ENCODE results near the gene SDHAF2.
"Not testable (repeated sequence)": the region's sequence is repeated elsewhere in the genome, so short reads cannot be mapped to it uniquely, and the experiment has no call there.

Gene SDHAF2

DNA sequence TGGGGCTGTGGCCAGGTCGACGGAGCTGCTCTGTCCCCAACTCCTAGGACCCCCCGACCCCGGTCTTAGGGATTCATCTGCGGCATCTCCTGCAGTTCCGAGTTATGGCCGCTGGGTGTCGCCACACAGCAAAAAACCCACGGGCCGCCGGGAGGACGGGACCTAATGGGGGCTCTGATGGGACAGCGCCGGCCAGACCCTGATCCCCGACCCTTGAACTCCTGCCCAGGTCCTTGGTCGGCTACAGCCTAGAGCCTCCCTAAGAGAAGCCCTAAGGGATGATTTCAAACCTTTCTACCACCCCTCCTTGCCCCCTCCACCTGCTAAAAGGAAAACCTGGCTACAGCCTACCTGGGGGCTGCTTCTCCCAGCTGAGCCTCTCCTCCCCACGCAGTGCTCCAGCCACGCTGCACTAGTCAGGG lies 47.8 kb downstream of the SDHAF2 start:
- Histone ChIP-seq H3K36me3 (ENCODE audit: low read length) (no peaks in the 10 kb centered on the region), H3K9ac (ENCODE audit: low read length) (no peak overlapping the region), H3K27me3 (ENCODE audit: low read length) (no peaks in the 10 kb centered on the region), H3K4me2 (ENCODE audit: low read depth, low read length, poor library complexity, severe bottlenecking) (no peak overlapping the region), H3K27ac (ENCODE audit: low read depth, low read length) (no peak overlapping the region), H3K4me3 (ENCODE audit: insufficient read depth, low read length, poor library complexity, severe bottlenecking) (no peak overlapping the region), H3K9me3 (ENCODE audit: insufficient read depth, low read length) (no peaks in the 10 kb centered on the region), H3K79me2 (ENCODE audit: insufficient read depth, low read length) (no peaks in the 10 kb centered on the region), H3F3A (ENCODE audit: insufficient read depth) (no peaks in the 10 kb centered on the region), H2AFZ (ENCODE audit: low read depth, low read length, severe bottlenecking) (no peak overlapping the region), H3K9me2 (replicated peaks; ENCODE audit: insufficient read depth, low read length) (no peaks in the 10 kb centered on the region), H4K20me1 (ENCODE audit: low read depth, low read length) (no peaks in the 10 kb centered on the region)
- TF ChIP-seq, protein P1, sequence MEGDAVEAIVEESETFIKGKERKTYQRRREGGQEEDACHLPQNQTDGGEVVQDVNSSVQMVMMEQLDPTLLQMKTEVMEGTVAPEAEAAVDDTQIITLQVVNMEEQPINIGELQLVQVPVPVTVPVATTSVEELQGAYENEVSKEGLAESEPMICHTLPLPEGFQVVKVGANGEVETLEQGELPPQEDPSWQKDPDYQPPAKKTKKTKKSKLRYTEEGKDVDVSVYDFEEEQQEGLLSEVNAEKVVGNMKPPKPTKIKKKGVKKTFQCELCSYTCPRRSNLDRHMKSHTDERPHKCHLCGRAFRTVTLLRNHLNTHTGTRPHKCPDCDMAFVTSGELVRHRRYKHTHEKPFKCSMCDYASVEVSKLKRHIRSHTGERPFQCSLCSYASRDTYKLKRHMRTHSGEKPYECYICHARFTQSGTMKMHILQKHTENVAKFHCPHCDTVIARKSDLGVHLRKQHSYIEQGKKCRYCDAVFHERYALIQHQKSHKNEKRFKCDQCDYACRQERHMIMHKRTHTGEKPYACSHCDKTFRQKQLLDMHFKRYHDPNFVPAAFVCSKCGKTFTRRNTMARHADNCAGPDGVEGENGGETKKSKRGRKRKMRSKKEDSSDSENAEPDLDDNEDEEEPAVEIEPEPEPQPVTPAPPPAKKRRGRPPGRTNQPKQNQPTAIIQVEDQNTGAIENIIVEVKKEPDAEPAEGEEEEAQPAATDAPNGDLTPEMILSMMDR (IDR thresholded peaks at IDR 0.05; ENCODE audit: insufficient read depth, low read length, poor library complexity, severe bottlenecking): peak; percentile 89
- no peak for TF ChIP-seq EZH2phosphoT487 (conservative IDR thresholded peaks at IDR 0.05; ENCODE audit: low read length)

DNA sequence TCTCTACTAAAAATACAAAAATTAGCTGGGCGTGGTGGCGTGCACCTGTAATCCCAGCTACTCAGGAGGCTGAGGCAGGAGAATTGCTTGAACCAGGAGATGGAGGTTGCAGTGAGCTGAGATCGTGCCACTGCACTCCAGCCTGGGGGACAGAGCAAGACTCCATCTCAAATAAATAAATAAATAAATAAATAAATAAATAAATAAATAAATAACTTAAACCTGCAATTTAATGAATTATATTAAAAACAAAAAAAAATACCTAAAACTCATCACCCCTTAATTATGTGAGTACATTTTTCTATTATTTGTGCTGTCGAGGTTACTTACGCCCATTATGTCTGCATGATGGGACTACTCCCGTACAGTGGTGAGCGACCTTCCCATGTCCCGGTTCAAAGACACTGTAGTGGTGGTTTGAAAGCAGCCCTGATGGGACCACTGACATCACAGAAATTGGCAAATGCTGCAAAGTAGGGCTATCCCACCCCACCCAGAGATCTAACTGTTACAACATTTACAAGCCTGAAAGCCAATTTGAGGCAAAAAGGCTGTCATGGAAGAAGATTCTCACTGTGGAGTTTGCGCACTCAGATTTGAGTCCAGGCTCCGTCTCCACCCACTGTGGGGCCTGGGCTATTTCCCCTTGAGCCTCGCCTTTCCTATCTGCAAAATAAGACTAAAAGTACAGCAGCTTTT lies 49.6 kb downstream of the SDHAF2 start:
- H3F3A ChIP-seq (ENCODE audit: insufficient read depth); H3K79me2 ChIP-seq (ENCODE audit: insufficient read depth, low read length); H3K4me2 ChIP-seq (ENCODE audit: low read depth, low read length, poor library complexity, severe bottlenecking); H3K9me3 ChIP-seq (ENCODE audit: insufficient read depth, low read length); H3K27ac ChIP-seq (ENCODE audit: low read depth, low read length); H2AFZ ChIP-seq (ENCODE audit: low read depth, low read length, severe bottlenecking); H3K4me3 ChIP-seq (ENCODE audit: insufficient read depth, low read length, poor library complexity, severe bottlenecking); H3K9me2 ChIP-seq (replicated peaks; ENCODE audit: insufficient read depth, low read length); H3K36me3 ChIP-seq (ENCODE audit: low read length); H3K9ac ChIP-seq (ENCODE audit: low read length); H4K20me1 ChIP-seq (ENCODE audit: low read depth, low read length); H3K27me3 ChIP-seq (ENCODE audit: low read length): not testable (repeated sequence)

- no peak for TF ChIP-seq EZH2phosphoT487 (conservative IDR thresholded peaks at IDR 0.05; ENCODE audit: low read length)
- TF ChIP-seq, protein P1 (IDR thresholded peaks at IDR 0.05; ENCODE audit: insufficient read depth, low read length, poor library complexity, severe bottlenecking): no peak
- Histone ChIP-seq H3K4me2 (ENCODE audit: low read depth, low read length, poor library complexity, severe bottlenecking) (no peak overlapping the region), H3K36me3 (ENCODE audit: low read length) (no peaks in the 10 kb centered on the region), H3K9me2 (replicated peaks; ENCODE audit: insufficient read depth, low read length) (no peaks in the 10 kb centered on the region), H3K9ac (ENCODE audit: low read length) (no peak overlapping the region), H3K27ac (ENCODE audit: low read depth, low read length) (no peak overlapping the region), H3F3A (ENCODE audit: insufficient read depth) (no peaks in the 10 kb centered on the region), H3K27me3 (ENCODE audit: low read length) (no peaks in the 10 kb centered on the region), H3K79me2 (ENCODE audit: insufficient read depth, low read length) (no peaks in the 10 kb centered on the region), H2AFZ (ENCODE audit: low read depth, low read length, severe bottlenecking) (no peak overlapping the region), H3K9me3 (ENCODE audit: insufficient read depth, low read length) (no peaks in the 10 kb centered on the region), H4K20me1 (ENCODE audit: low read depth, low read length) (no peaks in the 10 kb centered on the region), H3K4me3 (ENCODE audit: insufficient read depth, low read length, poor library complexity, severe bottlenecking) (no peak overlapping the region)
Observed at GRCh38 chr11:61480261-61480993, 50.5 kb downstream of the SDHAF2 start.

DNA sequence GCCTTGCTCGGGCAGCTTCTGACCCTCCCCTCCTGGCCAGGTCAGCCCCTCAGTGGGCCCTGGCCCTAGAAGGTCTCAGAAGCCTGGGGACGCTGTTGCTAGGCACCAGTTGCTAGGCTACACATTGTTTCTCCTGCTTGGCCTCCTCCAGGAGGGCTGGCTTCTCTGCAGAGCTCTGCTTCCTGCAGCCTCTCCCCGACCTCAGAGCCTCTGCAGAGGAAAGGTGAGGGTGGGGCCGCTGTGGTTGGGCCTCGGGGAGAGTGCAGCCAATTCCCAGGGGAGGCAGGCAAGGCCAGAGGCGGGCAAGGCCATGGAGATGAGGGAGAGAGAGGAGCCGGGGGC lies 51.0 kb downstream of the SDHAF2 start:
- no peaks in the 10 kb centered on the region for H4K20me1 ChIP-seq (ENCODE audit: low read depth, low read length)
- no peak overlapping the region for H2AFZ ChIP-seq (ENCODE audit: low read depth, low read length, severe bottlenecking)
- H3K79me2 ChIP-seq (ENCODE audit: insufficient read depth, low read length): no peaks in the 10 kb centered on the region
- H3K36me3 ChIP-seq (ENCODE audit: low read length): no peaks in the 10 kb centered on the region
- H3K9me2 ChIP-seq (replicated peaks; ENCODE audit: insufficient read depth, low read length): no peaks in the 10 kb centered on the region
- no peaks in the 10 kb centered on the region for H3K27me3 ChIP-seq (ENCODE audit: low read length)
- TF ChIP-seq EZH2phosphoT487 (conservative IDR thresholded peaks at IDR 0.05; ENCODE audit: low read length): no peak
- TF ChIP-seq, protein P1 (IDR thresholded peaks at IDR 0.05; ENCODE audit: insufficient read depth, low read length, poor library complexity, severe bottlenecking): no peak
- H3K4me3 ChIP-seq (ENCODE audit: insufficient read depth, low read length, poor library complexity, severe bottlenecking): no peak overlapping the region
- H3K27ac ChIP-seq (ENCODE audit: low read depth, low read length): no peak overlapping the region
- no peaks in the 10 kb centered on the region for H3F3A ChIP-seq (ENCODE audit: insufficient read depth)
- no peaks in the 10 kb centered on the region for H3K9me3 ChIP-seq (ENCODE audit: insufficient read depth, low read length)
- H3K9ac ChIP-seq (ENCODE audit: low read length): no peak overlapping the region
- no peak overlapping the region for H3K4me2 ChIP-seq (ENCODE audit: low read depth, low read length, poor library complexity, severe bottlenecking)
